ENCODE measurements around the gene NARS2. TPM values are rescaled to one million over a fixed set of nuclear protein-coding genes. Genes with fewer than 3 reads are reported as not detected.

NARS2 gene
- total and polyA plus RNA-seq, 9 of the 15 experiments (the other 6 are each of a cell fraction or from before 2014, with no cell fraction given) = 26.8 to 48.0 (median 34.2) TPM

GRCh38 chr11:78560826-78561484 is 13.7 kb downstream of the NARS2 start (continued):
- TF ChIP-seq ZHX1 (conservative IDR thresholded peaks at IDR 0.05; ENCODE audit: low read length) (no peak), ZNF280B (CRISPR knock-in tag; IDR thresholded peaks at IDR 0.05) (no peak), NR3C1 (CRISPR knock-in tag; IDR thresholded peaks at IDR 0.05) (no peak), MTF1 (CRISPR knock-in tag; IDR thresholded peaks at IDR 0.05; ENCODE audit: borderline replicate concordance) (no peak), FOS (IDR thresholded peaks at IDR 0.05; ENCODE audit: extremely low read depth, insufficient read length) (no peak), TARDBP (IDR thresholded peaks at IDR 0.05) (no peak), SIRT6 (IDR thresholded peaks at IDR 0.05; ENCODE audit: low read depth, low read length) (no peak), ZNF24 (IDR thresholded peaks at IDR 0.05) (no peak), HDAC6 (IDR thresholded peaks at IDR 0.05; ENCODE audit: low read depth, low read length) (no peak), HIVEP1 (CRISPR knock-in tag; IDR thresholded peaks at IDR 0.05) (no peak)

All from K562 (cell line).